Mesenchymal stem cell (in vitro differentiated cells and primary cell): ENCODE results near the gene FAM50B.

Source experiments
- DNase-seq: peaks from one replicate; pipeline ENCODE4 v3.0.0-alpha.2; 2013
- H2AFZ ChIP-seq: one replicate; pipeline ENCODE4 v1.6.1; 2013; ENCODE audit warnings: low read depth, mild to moderate bottlenecking, control low read depth, inconsistent platforms, low read length, moderate library complexity
- H2AK5ac ChIP-seq: 2 replicates; pipeline ENCODE4 v1.6.1; 2013; ENCODE audit warnings: low read length, moderate library complexity, mild to moderate bottlenecking, inconsistent platforms; ENCODE audit not compliant: severe bottlenecking
- H2BK120ac ChIP-seq: one replicate; pipeline ENCODE4 v1.6.1; 2013; ENCODE audit warnings: low read depth, mild to moderate bottlenecking, inconsistent platforms, low read length, moderate library complexity
- H2BK12ac ChIP-seq, 2 experiments: one replicate each; pipeline ENCODE4 v1.6.1; 2013; ENCODE audit warnings: inconsistent platforms in 2 of 2, low read length in 2 of 2, mild to moderate bottlenecking in 2 of 2, moderate library complexity in 2 of 2, control low read depth in 1 of 2
- H2BK15ac ChIP-seq: one replicate; pipeline ENCODE4 v1.6.1; 2013; ENCODE audit warnings: mild to moderate bottlenecking, low read depth, inconsistent platforms; ENCODE audit not compliant: poor library complexity, severe bottlenecking
- H2BK5ac ChIP-seq: 2 replicates; pipeline ENCODE4 v1.6.1; 2013; ENCODE audit warnings: low read depth, mild to moderate bottlenecking, low read length, control low read depth, inconsistent platforms; ENCODE audit not compliant: poor library complexity, severe bottlenecking
- H3K14ac ChIP-seq, 2 experiments: one replicate each; pipeline ENCODE4 v1.6.1; 2013; ENCODE audit warnings: inconsistent platforms in 2 of 2, low read length in 2 of 2, control low read depth in 1 of 2, mild to moderate bottlenecking in 1 of 2, moderate library complexity in 1 of 2
- H3K18ac ChIP-seq, 2 experiments: one replicate each; pipeline ENCODE4 v1.6.1; 2013; ENCODE audit warnings: inconsistent platforms in 2 of 2, low read length in 2 of 2, control low read depth in 1 of 2, low read depth in 1 of 2, mild to moderate bottlenecking in 1 of 2
- H3K23ac ChIP-seq, 2 experiments: one replicate each; pipeline ENCODE4 v1.6.1; 2013; ENCODE audit warnings: inconsistent platforms in 2 of 2, low read length in 2 of 2, mild to moderate bottlenecking in 2 of 2, moderate library complexity in 2 of 2, control low read depth in 1 of 2
- H3K27ac ChIP-seq: 2 replicates; pipeline ENCODE4 v1.5.1; 2013; ENCODE audit warnings: mild to moderate bottlenecking, moderate library complexity, low read length, control low read depth, inconsistent platforms; ENCODE audit not compliant: poor library complexity, severe bottlenecking
- H3K27me3 ChIP-seq, 2 experiments: 2 replicates each; pipeline versions ENCODE4 v1.6.1 to v1.7.0; 2013; ENCODE audit warnings: low read length in 2 of 2, mild to moderate bottlenecking in 2 of 2, moderate library complexity in 2 of 2, control low read depth in 1 of 2, inconsistent platforms in 1 of 2; ENCODE audit not compliant: control insufficient read depth in 1 of 2, insufficient read depth in 1 of 2
- H3K36me3 ChIP-seq, 2 experiments: 2 replicates each; pipeline versions ENCODE4 v1.6.1 to v1.7.0; 2013; ENCODE audit warnings: low read length in 2 of 2, control low read depth in 1 of 2, inconsistent platforms in 1 of 2, low read depth in 1 of 2, mild to moderate bottlenecking in 1 of 2; ENCODE audit not compliant: insufficient read depth in 2 of 2, control insufficient read depth in 1 of 2
- H3K4ac ChIP-seq, 2 experiments: one replicate each; pipeline ENCODE4 v1.6.1; 2013; ENCODE audit warnings: inconsistent platforms in 2 of 2, low read length in 2 of 2, mild to moderate bottlenecking in 2 of 2, moderate library complexity in 2 of 2, control low read depth in 1 of 2, low read depth in 1 of 2
- H3K4me1 ChIP-seq: 2 replicates; pipeline ENCODE4 v1.6.1; 2013; ENCODE audit warnings: low read depth, low read length, control low read depth; ENCODE audit not compliant: control insufficient read depth, insufficient read depth
- H3K4me2 ChIP-seq: 2 replicates; pipeline ENCODE4 v1.6.1; 2013; ENCODE audit warnings: low read length, mild to moderate bottlenecking, inconsistent platforms; ENCODE audit not compliant: poor library complexity, severe bottlenecking
- H3K4me3 ChIP-seq, 2 experiments: 2 replicates each; pipeline versions ENCODE4 v1.5.1 to v1.7.0; 2013; ENCODE audit warnings: low read length in 2 of 2, mild to moderate bottlenecking in 2 of 2, control low read depth in 1 of 2, low read depth in 1 of 2; ENCODE audit not compliant: insufficient read depth in 1 of 2
- H3K79me1 ChIP-seq: replicated peaks from 2 replicates; pipeline ENCODE4 v1.6.1; 2013; ENCODE audit warnings: mild to moderate bottlenecking, control low read depth, low read length, inconsistent platforms; ENCODE audit not compliant: poor library complexity, severe bottlenecking
- H3K9ac ChIP-seq: 2 replicates; pipeline ENCODE4 v1.7.0; 2013; ENCODE audit warnings: mild to moderate bottlenecking, low read length, moderate library complexity
- H3K9me3 ChIP-seq: 2 replicates; pipeline ENCODE4 v1.7.0; 2013; ENCODE audit warnings: mild to moderate bottlenecking, low read length; ENCODE audit not compliant: control insufficient read depth
- H4K8ac ChIP-seq: one replicate; pipeline ENCODE4 v1.6.1; 2013; ENCODE audit warnings: inconsistent platforms, mild to moderate bottlenecking, low read length, moderate library complexity
- H4K91ac ChIP-seq: one replicate; pipeline ENCODE4 v1.6.1; 2013; ENCODE audit warnings: mild to moderate bottlenecking, low read length, inconsistent platforms
- WGBS: methylation state at CpG from one replicate; pipeline ENCODE4 v1.1.7; 2013; ENCODE audit warnings: mixed read lengths; 5-methylcytosine and 5-hydroxymethylcytosine counted together

Gene FAM50B

DNA sequence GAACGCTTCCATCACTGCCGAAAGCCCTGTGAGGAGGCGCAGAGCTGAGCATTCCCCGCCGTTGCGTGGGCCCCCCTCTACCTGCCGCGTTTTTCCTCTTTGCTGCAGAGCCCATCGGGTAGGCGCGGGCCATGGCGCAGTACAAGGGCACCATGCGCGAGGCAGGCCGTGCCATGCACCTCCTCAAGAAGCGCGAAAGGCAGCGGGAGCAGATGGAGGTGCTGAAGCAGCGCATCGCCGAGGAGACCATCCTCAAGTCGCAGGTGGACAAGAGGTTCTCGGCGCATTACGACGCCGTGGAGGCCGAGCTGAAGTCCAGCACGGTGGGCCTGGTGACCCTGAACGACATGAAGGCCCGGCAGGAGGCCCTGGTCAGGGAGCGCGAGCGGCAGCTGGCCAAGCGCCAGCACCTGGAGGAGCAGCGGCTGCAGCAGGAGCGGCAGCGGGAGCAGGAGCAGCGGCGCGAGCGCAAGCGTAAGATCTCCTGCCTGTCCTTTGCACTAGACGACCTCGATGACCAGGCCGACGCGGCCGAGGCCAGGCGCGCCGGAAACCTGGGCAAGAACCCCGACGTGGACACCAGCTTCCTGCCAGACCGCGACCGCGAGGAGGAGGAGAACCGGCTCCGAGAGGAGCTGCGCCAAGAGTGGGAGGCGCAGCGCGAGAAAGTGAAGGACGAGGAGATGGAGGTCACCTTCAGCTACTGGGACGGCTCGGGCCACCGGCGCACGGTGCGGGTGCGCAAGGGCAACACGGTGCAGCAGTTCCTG is 693 bp downstream of the FAM50B start:
- Histone ChIP-seq H2AK5ac (no peak overlapping the region), H3K4me2 (no peak overlapping the region), H3K36me3 (no peaks in the 10 kb centered on the region), H3K23ac (no peak overlapping the region), H4K91ac (peak overlapping the region; percentile 31), H3K9ac (peak overlapping the region; percentile 79), H2BK15ac (no peak overlapping the region), H3K27ac (no peak overlapping the region), H3K9me3 (no peaks in the 10 kb centered on the region), H2BK5ac (no peak overlapping the region), H3K4me1 (peaks cover 3% of the 10 kb centered on the region), H2BK12ac (peak overlapping the region; percentile 42 to 49), H3K14ac (peak overlapping the region in 1 of 2 experiments; percentile 74), H3K4ac (no peak overlapping the region), H3K27me3 (no peaks in the 10 kb centered on the region), H3K4me3 (peak overlapping the region in 1 of 2 experiments; percentile 78), H4K8ac (peak overlapping the region; percentile 95), H3K18ac (peak overlapping the region; percentile 78 to 93), H3K79me1 (no peaks in the 10 kb centered on the region), H2AFZ (no peak overlapping the region), H2BK120ac (no peak overlapping the region)
- WGBS: 94% methylated on average over 73 of the region's 73 CpGs
- DNase-seq: no peak

- H3K9ac ChIP-seq: no peak overlapping the region
- no peak for DNase-seq
- no peak overlapping the region for H4K91ac ChIP-seq
- H2BK12ac ChIP-seq: no peak overlapping the region
- H3K27ac ChIP-seq: no peak overlapping the region
- H3K23ac ChIP-seq: no peak overlapping the region
- H2BK15ac ChIP-seq: no peak overlapping the region
- H3K36me3 ChIP-seq: no peaks in the 10 kb centered on the region
- H3K4me2 ChIP-seq: no peak overlapping the region
- H4K8ac ChIP-seq: no peak overlapping the region
- H3K4me1 ChIP-seq: peaks cover 3% of the 10 kb centered on the region
- 98% methylated on average over 32 of the region's 33 CpGs for WGBS
- H2AFZ ChIP-seq: no peak overlapping the region
- no peaks in the 10 kb centered on the region for H3K9me3 ChIP-seq
- no peak overlapping the region for H2BK5ac ChIP-seq
- H3K14ac ChIP-seq: no peak overlapping the region
- peak overlapping the region in 1 of 2 experiments; percentile 78 for H3K4me3 ChIP-seq
- no peaks in the 10 kb centered on the region for H3K79me1 ChIP-seq
- H3K27me3 ChIP-seq: no peaks in the 10 kb centered on the region
- no peak overlapping the region for H3K4ac ChIP-seq
- H2BK120ac ChIP-seq: no peak overlapping the region
- H3K18ac ChIP-seq: no peak overlapping the region
- no peak overlapping the region for H2AK5ac ChIP-seq
Measured at GRCh38 chr6:3850451-3851203, 1.5 kb downstream of the FAM50B start.

DNA sequence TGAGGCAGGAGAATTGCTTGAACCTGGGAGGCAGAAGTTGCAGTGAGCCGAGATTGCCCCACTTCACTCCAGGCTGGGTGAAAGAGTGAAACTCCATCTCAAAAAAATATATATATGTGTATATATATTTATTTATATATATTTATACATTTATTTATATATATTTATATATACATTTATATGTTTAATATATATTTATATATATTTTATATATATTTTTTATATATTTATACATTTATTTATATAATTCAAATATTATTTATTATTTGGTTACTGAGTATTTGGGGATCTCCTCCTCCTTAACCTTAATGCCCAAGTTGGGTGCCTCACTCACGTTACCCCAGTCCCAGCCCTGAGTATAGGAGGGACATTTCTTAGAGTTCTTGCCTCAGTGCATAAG is 2.7 kb downstream of the FAM50B start:
- Histone ChIP-seq H4K91ac (no peak overlapping the region), H3K36me3 (no peaks in the 10 kb centered on the region), H2AFZ (no peak overlapping the region), H3K27ac (no peak overlapping the region), H2BK5ac (no peak overlapping the region), H3K4me2 (no peak overlapping the region), H2BK12ac (no peak overlapping the region), H3K4me3 (no peak overlapping the region), H3K4me1 (peaks cover 3% of the 10 kb centered on the region), H3K79me1 (no peaks in the 10 kb centered on the region), H2BK15ac (no peak overlapping the region), H3K14ac (no peak overlapping the region), H3K4ac (no peak overlapping the region), H4K8ac (no peak overlapping the region), H3K27me3 (no peaks in the 10 kb centered on the region), H3K9me3 (no peaks in the 10 kb centered on the region), H2BK120ac (no peak overlapping the region), H3K9ac (no peak overlapping the region), H2AK5ac (no peak overlapping the region), H3K23ac (no peak overlapping the region), H3K18ac (no peak overlapping the region)
- no peak for DNase-seq
- 38% methylated on average over 1 of the region's 2 CpGs for WGBS

DNA sequence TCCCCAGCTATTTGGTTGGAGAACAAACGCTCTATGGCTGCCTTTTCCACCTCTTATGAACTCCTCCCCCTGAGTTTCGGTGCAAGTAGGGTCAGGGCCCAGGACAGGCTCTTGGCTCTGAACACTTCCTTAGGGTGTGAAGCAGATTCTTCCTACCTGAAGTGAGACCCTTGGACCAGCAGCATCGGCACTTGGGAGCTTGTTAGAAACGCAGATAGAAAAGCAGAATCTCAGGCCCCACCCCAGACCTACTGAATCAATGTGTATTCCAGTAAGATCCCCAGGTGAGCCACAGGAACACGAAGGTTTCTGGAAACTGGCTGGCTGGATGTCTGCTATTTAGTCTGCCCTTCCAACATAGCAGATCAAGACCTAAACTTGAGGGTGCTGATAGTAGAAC is 3.2 kb downstream of the FAM50B start:
- H4K91ac ChIP-seq: no peak overlapping the region
- 76% methylated on average over 5 of the region's 5 CpGs for WGBS
- no peak overlapping the region for H4K8ac ChIP-seq
- H3K27me3 ChIP-seq: no peaks in the 10 kb centered on the region
- H2BK15ac ChIP-seq: no peak overlapping the region
- H3K4me3 ChIP-seq: no peak overlapping the region
- no peak overlapping the region for H2AFZ ChIP-seq
- no peaks in the 10 kb centered on the region for H3K36me3 ChIP-seq
- no peak overlapping the region for H2BK5ac ChIP-seq
- peaks cover 3% of the 10 kb centered on the region for H3K4me1 ChIP-seq
- H2AK5ac ChIP-seq: no peak overlapping the region
- H3K23ac ChIP-seq: no peak overlapping the region
- no peak overlapping the region for H3K18ac ChIP-seq
- no peak overlapping the region for H2BK12ac ChIP-seq
- no peak for DNase-seq
- H3K14ac ChIP-seq: no peak overlapping the region
- no peak overlapping the region for H2BK120ac ChIP-seq
- no peak overlapping the region for H3K4me2 ChIP-seq
- no peak overlapping the region for H3K27ac ChIP-seq
- no peaks in the 10 kb centered on the region for H3K9me3 ChIP-seq
- no peaks in the 10 kb centered on the region for H3K79me1 ChIP-seq
- H3K9ac ChIP-seq: no peak overlapping the region
- no peak overlapping the region for H3K4ac ChIP-seq
